PC-9 (cell line): ENCODE results near the gene AKAP13. TPM values are rescaled to one million over a fixed set of nuclear protein-coding genes. Genes with fewer than 3 reads are reported as not detected.
A peak's percentile ranks its signal among the peaks of the same experiment; 100 is the strongest.

Experiments used
- BruUV-seq: library from RNA; stranded (reverse); fragments of 400-500 nt; replicated peaks from 2 replicates; lab custom pipeline; 2021; lab: Mats Ljungman, UMichigan
- CTCF ChIA-PET: fragments of 300-600 bp; sonication (Branson Sonifier 250); formaldehyde crosslinking; loops from one replicate; lab custom pipeline; 2022; ENCODE audit warnings: antibody characterized with exemption; lab: Charles Lee
- POLR2A ChIA-PET: fragments of 300-600 bp; sonication (Branson Sonifier 250); formaldehyde crosslinking; loops from one replicate; lab custom pipeline; 2022; ENCODE audit warnings: antibody characterized with exemption; ENCODE audit not compliant: unreplicated experiment; lab: Charles Lee
- DNase-seq, 2 experiments: peaks; one replicate each; pipeline versions ENCODE4 v3.0.0 to v3.0.0-alpha.2; 2015 to 2022; ENCODE audit warnings: mixed read lengths in 1 of 2
- H2AFZ ChIP-seq: fragments of 200-600 bp; sonication (generic); 2 replicates; pipeline ENCODE4 v1.8.1; 2017; ENCODE audit warnings: antibody characterized with exemption
- H3F3A ChIP-seq: fragments of 200-600 bp; sonication (generic); 2 replicates; pipeline ENCODE4 v1.8.1; 2017; ENCODE audit warnings: antibody characterized with exemption, mild to moderate bottlenecking, low read depth; ENCODE audit not compliant: insufficient read depth
- H3K27ac ChIP-seq: fragments of 200-600 bp; sonication (generic); 2 replicates; pipeline ENCODE4 v1.6.1; 2016; ENCODE audit warnings: mixed run types
- H3K27me3 ChIP-seq: fragments of 200-600 bp; sonication (generic); 2 replicates; pipeline ENCODE4 v1.6.1; 2016; ENCODE audit warnings: low read depth, mixed run types; ENCODE audit not compliant: insufficient read depth
- H3K36me3 ChIP-seq: fragments of 200-600 bp; sonication (generic); 2 replicates; pipeline ENCODE4 v1.6.1; 2016; ENCODE audit warnings: low read depth, mixed run types
- H3K4me1 ChIP-seq: fragments of 200-600 bp; sonication (generic); replicated peaks from 2 replicates; pipeline ENCODE4 v1.6.1; 2016; ENCODE audit warnings: mixed run types; ENCODE audit not compliant: insufficient read depth
- H3K4me2 ChIP-seq: fragments of 200-600 bp; sonication (generic); 2 replicates; pipeline ENCODE4 v1.6.1; 2017; ENCODE audit warnings: mixed run types
- H3K4me3 ChIP-seq: fragments of 200-600 bp; sonication (generic); 2 replicates; pipeline ENCODE4 v1.6.1; 2016; ENCODE audit warnings: mixed run types
- H3K79me2 ChIP-seq: fragments of 200-600 bp; sonication (generic); 2 replicates; pipeline ENCODE4 v1.6.1; 2017; ENCODE audit warnings: low read depth, mixed run types
- H3K9me2 ChIP-seq: fragments of 200-600 bp; sonication (generic); 2 replicates; pipeline ENCODE4 v1.8.1; 2017; ENCODE audit warnings: mild to moderate bottlenecking; ENCODE audit not compliant: insufficient read depth
- H3K9me3 ChIP-seq: fragments of 200-600 bp; sonication (generic); 2 replicates; pipeline ENCODE4 v1.8.1; 2016; ENCODE audit warnings: low read depth; ENCODE audit not compliant: insufficient read depth
- H4K20me1 ChIP-seq: fragments of 200-600 bp; sonication (generic); 2 replicates; pipeline ENCODE4 v1.8.1; 2017; ENCODE audit not compliant: insufficient read depth
- CTCF ChIP-seq: fragments of 200-600 bp; sonication (generic); conservative IDR thresholded peaks from 2 replicates; pipeline ENCODE4 v1.6.1; 2017; ENCODE audit warnings: mixed run types, antibody characterized with exemption, mild to moderate bottlenecking, moderate library complexity
- EZH2 ChIP-seq: fragments of 200-600 bp; sonication (generic); IDR thresholded peaks from 2 replicates; pipeline ENCODE4 v1.8.0; 2017; ENCODE audit warnings: antibody characterized with exemption, low read depth
- intact Hi-C: fragments of 100-400 bp; cut with micrococcal nuclease; formaldehyde crosslinking; loops from one replicate; pipeline ENCODE4 v1.10.0; 2022; ENCODE audit not compliant: unreplicated experiment
- total RNA-seq: library from RNA; stranded (reverse); gene quantifications from 2 replicates; pipeline ENCODE4 v1.2.3, GENCODE V29; 2021

The AKAP13 gene
- total RNA-seq, 1 experiment from 2014 or later, result 82.5 TPM

GRCh38 chr15:85414991-85415390 lies 34.6 kb downstream of the AKAP13 start:
- Histone ChIP-seq H3K4me2 (no peak overlapping the region), H3K4me3 (no peak overlapping the region), H3K27me3 (no peaks in the 10 kb centered on the region), H3K9me2 (no peaks in the 10 kb centered on the region), H3K79me2 (peaks cover 91% of the 10 kb centered on the region), H3K27ac (peak overlapping the region; percentile 98), H3F3A (peaks cover 36% of the 10 kb centered on the region), H4K20me1 (no peaks in the 10 kb centered on the region), H2AFZ (no peak overlapping the region), H3K36me3 (no peaks in the 10 kb centered on the region), H3K4me1 (peaks cover 51% of the 10 kb centered on the region), H3K9me3 (no peaks in the 10 kb centered on the region)
- BruUV-seq, result no TSS peak
- TF ChIP-seq CTCF (no peak), EZH2 (no peak)
- ChIA-PET CTCF (interaction anchor here (0.5 to 1.9 kb wide), 5 partner anchors 44 to 125 kb away, joined by 3 to 14 read pairs (median 6); no protein-coding TSS in a partner anchor), POLR2A (interaction anchor here (0.5 to 0.6 kb wide), 3 partner anchors 122 to 778 kb away, joined by 4 to 7 read pairs (median 4); no protein-coding TSS in a partner anchor)
- intact Hi-C loops, result loop anchor here (1.0 kb wide), 1 partner anchor 119 kb away; no protein-coding TSS in a partner anchor
- no peak for DNase-seq

GRCh38 chr15:85415783-85416182 lies 35.4 kb downstream of the AKAP13 start:
- Histone ChIP-seq H2AFZ (no peak overlapping the region), H3K36me3 (no peaks in the 10 kb centered on the region), H3F3A (peaks cover 36% of the 10 kb centered on the region), H4K20me1 (no peaks in the 10 kb centered on the region), H3K79me2 (peaks cover 91% of the 10 kb centered on the region), H3K27me3 (no peaks in the 10 kb centered on the region), H3K27ac (peak overlapping the region; percentile 22; the same call in 1 of the 2 replicates), H3K4me2 (0 out of 2 replicates have a peak overlapping the region, but pooled peaks have one; percentile 10), H3K9me2 (no peaks in the 10 kb centered on the region), H3K9me3 (no peaks in the 10 kb centered on the region), H3K4me3 (no peak overlapping the region), H3K4me1 (peaks cover 51% of the 10 kb centered on the region)
- intact Hi-C loops, result no loop called here
- ChIA-PET CTCF (interaction anchor here (0.5 to 1.0 kb wide), 4 partner anchors 44 to 1771 kb away, joined by 3 to 11 read pairs (median 4); no protein-coding TSS in a partner anchor), POLR2A (no interaction called here)
- no peak for TF ChIP-seq EZH2
- TF ChIP-seq CTCF, result no peak
- no peak for DNase-seq
- BruUV-seq, result no TSS peak

- no peak overlapping the region for H3K4me3 ChIP-seq
- peaks cover 42% of the 10 kb centered on the region for H3K4me1 ChIP-seq
- H3K79me2 ChIP-seq, result peaks cover 91% of the 10 kb centered on the region
- CTCF ChIA-PET, result interaction anchor here (0.6 kb wide), 1 partner anchor 44 kb away, joined by 3 read pairs; no protein-coding TSS in a partner anchor
- intact Hi-C loops, result no loop called here
- H3K9me3 ChIP-seq, result no peaks in the 10 kb centered on the region
- peaks cover 36% of the 10 kb centered on the region for H3F3A ChIP-seq
- no peak for DNase-seq
- no peak overlapping the region for H3K4me2 ChIP-seq
- no peak overlapping the region for H3K27ac ChIP-seq
- no peaks in the 10 kb centered on the region for H4K20me1 ChIP-seq
- no peak overlapping the region for H2AFZ ChIP-seq
- no peaks in the 10 kb centered on the region for H3K27me3 ChIP-seq
- no peaks in the 10 kb centered on the region for H3K36me3 ChIP-seq
- no TSS peak for BruUV-seq
- H3K9me2 ChIP-seq, result no peaks in the 10 kb centered on the region
- TF ChIP-seq EZH2, result no peak
- TF ChIP-seq CTCF, result no peak
- POLR2A ChIA-PET, result no interaction called here
These were observed 36.9 kb downstream of the AKAP13 start for GRCh38 chr15:85417276-85417675.
